Loucy (cell line): ENCODE data around the gene RBM15B.

Experiments
- H2AFZ ChIP-seq: fragments of 200-600 bp; sonication (generic); 2 replicates; pipeline ENCODE4 v1.6.0; 2016; ENCODE audit warnings: antibody characterized with exemption, mild to moderate bottlenecking, low read length, moderate library complexity
- H3F3A ChIP-seq: fragments of 200-600 bp; 2 replicates; pipeline ENCODE4 v1.6.0; 2016; ENCODE audit warnings: antibody characterized with exemption, low read depth, mild to moderate bottlenecking
- H3K27me3 ChIP-seq: fragments of 200-600 bp; sonication (generic); 2 replicates; pipeline ENCODE4 v1.6.1; 2014; ENCODE audit warnings: low read length, mild to moderate bottlenecking; ENCODE audit not compliant: insufficient read depth, poor library complexity, severe bottlenecking
- H3K36me3 ChIP-seq: fragments of 200-600 bp; sonication (generic); 2 replicates; pipeline ENCODE4 v1.6.1; 2016; ENCODE audit warnings: low read length; ENCODE audit not compliant: insufficient read depth
- H3K4me1 ChIP-seq: fragments of 200-600 bp; sonication (generic); 2 replicates; pipeline ENCODE4 v1.5.1; 2014; ENCODE audit warnings: low read length, mild to moderate bottlenecking; ENCODE audit not compliant: insufficient read depth, poor library complexity, severe bottlenecking
- H3K4me2 ChIP-seq: fragments of 200-600 bp; sonication (generic); 2 replicates; pipeline ENCODE4 v1.6.0; 2014; ENCODE audit warnings: antibody characterized with exemption, low read length, low read depth, mild to moderate bottlenecking; ENCODE audit not compliant: poor library complexity, severe bottlenecking
- H3K4me3 ChIP-seq: fragments of 200-600 bp; sonication (generic); 2 replicates; pipeline ENCODE4 v1.5.1; 2014; ENCODE audit warnings: low read length, mild to moderate bottlenecking, mixed read lengths; ENCODE audit not compliant: poor library complexity, severe bottlenecking
- H3K79me2 ChIP-seq: fragments of 200-600 bp; sonication (generic); 2 replicates; pipeline ENCODE4 v1.6.1; 2014; ENCODE audit warnings: low read length; ENCODE audit not compliant: insufficient read depth
- H3K9ac ChIP-seq: fragments of 200-600 bp; sonication (generic); 2 replicates; pipeline ENCODE4 v1.6.0; 2014; ENCODE audit warnings: mild to moderate bottlenecking, low read depth, low read length, moderate library complexity; ENCODE audit not compliant: poor library complexity, severe bottlenecking
- H3K9me2 ChIP-seq: fragments of 200-600 bp; sonication (generic); replicated peaks from 2 replicates; pipeline ENCODE4 v1.6.1; 2016; ENCODE audit warnings: low read depth, low read length, mixed read lengths
- H3K9me3 ChIP-seq: fragments of 200-600 bp; sonication (generic); 2 replicates; pipeline ENCODE4 v1.6.1; 2014; ENCODE audit warnings: mild to moderate bottlenecking, antibody characterized with exemption, low read length, low read depth; ENCODE audit not compliant: insufficient read depth
- H4K20me1 ChIP-seq: fragments of 200-600 bp; sonication (generic); 2 replicates; pipeline ENCODE4 v1.6.0; 2014; ENCODE audit warnings: antibody characterized with exemption, low read length, mild to moderate bottlenecking; ENCODE audit not compliant: insufficient read depth, poor library complexity, severe bottlenecking
- CTCF ChIP-seq: fragments of 200-600 bp; sonication (generic); conservative IDR thresholded peaks from 2 replicates; pipeline ENCODE4 v1.5.1; 2014; ENCODE audit warnings: mild to moderate bottlenecking, antibody characterized with exemption, low read length
- EZH2phosphoT487 ChIP-seq: fragments of 200-600 bp; IDR thresholded peaks from 2 replicates; pipeline ENCODE4 v1.6.1; 2018; ENCODE audit warnings: antibody characterized with exemption, mild to moderate bottlenecking, moderate library complexity, borderline replicate concordance

The RBM15B gene

GRCh38 chr3:51375571-51375970, 15.5 kb upstream of the RBM15B start:
- no peaks in the 10 kb centered on the region for H3K36me3 ChIP-seq
- no peaks in the 10 kb centered on the region for H3K9me2 ChIP-seq
- H3K4me1 ChIP-seq, result peaks cover 10% of the 10 kb centered on the region
- H2AFZ ChIP-seq, result no peak overlapping the region
- H3K79me2 ChIP-seq, result no peaks in the 10 kb centered on the region
- H4K20me1 ChIP-seq, result no peaks in the 10 kb centered on the region
- no peaks in the 10 kb centered on the region for H3K27me3 ChIP-seq
- no peak overlapping the region for H3K9ac ChIP-seq
- H3K4me2 ChIP-seq, result no peak overlapping the region
- no peaks in the 10 kb centered on the region for H3F3A ChIP-seq
- H3K9me3 ChIP-seq, result no peaks in the 10 kb centered on the region
- H3K4me3 ChIP-seq, result no peak overlapping the region
- TF ChIP-seq CTCF, result no peak
- no peak for TF ChIP-seq EZH2phosphoT487

GRCh38 chr3:51378065-51378464, 13.0 kb upstream of the RBM15B start:
- Histone ChIP-seq H3F3A (no peaks in the 10 kb centered on the region), H3K4me3 (no peak overlapping the region), H3K9ac (no peak overlapping the region), H3K9me2 (no peaks in the 10 kb centered on the region), H3K27me3 (no peaks in the 10 kb centered on the region), H3K4me1 (peaks cover 13% of the 10 kb centered on the region), H4K20me1 (no peaks in the 10 kb centered on the region), H2AFZ (no peak overlapping the region), H3K79me2 (peaks cover 3% of the 10 kb centered on the region), H3K9me3 (no peaks in the 10 kb centered on the region), H3K4me2 (no peak overlapping the region), H3K36me3 (no peaks in the 10 kb centered on the region)
- no peak for TF ChIP-seq EZH2phosphoT487
- TF ChIP-seq CTCF, result no peak

- Histone ChIP-seq H3K4me1 (peaks cover 20% of the 10 kb centered on the region), H3K9me2 (no peaks in the 10 kb centered on the region), H3K4me3 (no peak overlapping the region), H3K79me2 (peaks cover 10% of the 10 kb centered on the region), H3K36me3 (no peaks in the 10 kb centered on the region), H3K9ac (peak overlapping the region; percentile 51), H3K27me3 (no peaks in the 10 kb centered on the region), H3K9me3 (no peaks in the 10 kb centered on the region), H3F3A (no peaks in the 10 kb centered on the region), H3K4me2 (peak overlapping the region; percentile 28), H2AFZ (no peak overlapping the region), H4K20me1 (no peaks in the 10 kb centered on the region)
- TF ChIP-seq CTCF (no peak), EZH2phosphoT487 (no peak)
Observed at GRCh38 chr3:51378726-51379125, 12.4 kb upstream of the RBM15B start.
